Bronchial epithelial cell (primary cell): Measurements from ENCODE around the gene FAM234B. TPM values are rescaled to one million over a fixed set of nuclear protein-coding genes. Genes with fewer than 3 reads are reported as not detected.
"Not testable (repeated sequence)": the region's sequence is repeated elsewhere in the genome, so short reads cannot be mapped to it uniquely, and the experiment has no call there.

Experiments
- DNase-seq: peaks from one replicate; pipeline ENCODE4 v3.0.0-alpha.2; 2010; ENCODE audit warnings: low read depth
- FAIRE-seq: peaks from 2 replicates; lab custom pipeline; 2011; peaks lifted over from hg19 to GRCh38; lab: Jason Lieb, UNC
- H3K27me3 ChIP-seq: 2 replicates; pipeline ENCODE4 v1.5.1; 2011; ENCODE audit warnings: low read length; ENCODE audit not compliant: control insufficient read depth, insufficient read depth
- H3K36me3 ChIP-seq: 2 replicates; pipeline ENCODE4 v1.5.1; 2011; ENCODE audit warnings: low read length; ENCODE audit not compliant: control insufficient read depth, insufficient read depth
- H3K4me3 ChIP-seq: 2 replicates; pipeline ENCODE4 v1.5.1; 2011; ENCODE audit warnings: mild to moderate bottlenecking, low read depth, low read length, control low read depth
- total RNA-seq: library from RNA; depleted of rRNA; stranded (reverse); fragments of >200 nt; gene quantifications from 2 replicates; pipeline ENCODE4 v1.2.1, GENCODE V29; 2014
- TF ChIP-seq, protein P1 (sequence below): IDR thresholded peaks from 2 replicates; pipeline ENCODE4 v1.5.1; 2011; ENCODE audit warnings: mild to moderate bottlenecking, moderate library complexity, low read length, control low read depth, inconsistent platforms; ENCODE audit not compliant: insufficient read depth, severe bottlenecking

Gene FAM234B
- total RNA-seq, 1 donor from 2014 or later = 2.4 TPM

DNA sequence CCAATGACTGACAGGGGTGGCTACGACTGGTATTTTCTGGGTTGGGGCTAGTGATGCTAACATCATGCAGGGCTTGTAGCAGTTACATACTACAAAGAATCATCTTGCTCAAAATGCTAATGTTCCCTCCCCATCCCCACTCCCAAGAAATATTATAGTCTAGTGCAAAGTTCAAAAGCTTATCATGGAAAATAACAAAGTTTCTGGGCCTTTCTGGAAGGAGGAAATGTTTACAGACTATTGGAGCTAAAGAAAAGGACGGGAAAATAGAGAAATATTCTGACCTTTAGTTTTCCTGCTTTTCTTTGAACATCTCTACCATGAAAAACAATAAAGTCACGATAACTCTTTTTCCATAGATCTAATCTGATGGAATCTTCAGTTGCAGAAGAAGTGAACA is 36.1 kb downstream of the FAM234B start:
- Histone ChIP-seq H3K4me3 (no peak overlapping the region), H3K36me3 (no peaks in the 10 kb centered on the region), H3K27me3 (no peaks in the 10 kb centered on the region)
- TF ChIP-seq, protein P1, sequence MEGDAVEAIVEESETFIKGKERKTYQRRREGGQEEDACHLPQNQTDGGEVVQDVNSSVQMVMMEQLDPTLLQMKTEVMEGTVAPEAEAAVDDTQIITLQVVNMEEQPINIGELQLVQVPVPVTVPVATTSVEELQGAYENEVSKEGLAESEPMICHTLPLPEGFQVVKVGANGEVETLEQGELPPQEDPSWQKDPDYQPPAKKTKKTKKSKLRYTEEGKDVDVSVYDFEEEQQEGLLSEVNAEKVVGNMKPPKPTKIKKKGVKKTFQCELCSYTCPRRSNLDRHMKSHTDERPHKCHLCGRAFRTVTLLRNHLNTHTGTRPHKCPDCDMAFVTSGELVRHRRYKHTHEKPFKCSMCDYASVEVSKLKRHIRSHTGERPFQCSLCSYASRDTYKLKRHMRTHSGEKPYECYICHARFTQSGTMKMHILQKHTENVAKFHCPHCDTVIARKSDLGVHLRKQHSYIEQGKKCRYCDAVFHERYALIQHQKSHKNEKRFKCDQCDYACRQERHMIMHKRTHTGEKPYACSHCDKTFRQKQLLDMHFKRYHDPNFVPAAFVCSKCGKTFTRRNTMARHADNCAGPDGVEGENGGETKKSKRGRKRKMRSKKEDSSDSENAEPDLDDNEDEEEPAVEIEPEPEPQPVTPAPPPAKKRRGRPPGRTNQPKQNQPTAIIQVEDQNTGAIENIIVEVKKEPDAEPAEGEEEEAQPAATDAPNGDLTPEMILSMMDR = no peak
- DNase-seq (no peak), FAIRE-seq (no peak)

DNA sequence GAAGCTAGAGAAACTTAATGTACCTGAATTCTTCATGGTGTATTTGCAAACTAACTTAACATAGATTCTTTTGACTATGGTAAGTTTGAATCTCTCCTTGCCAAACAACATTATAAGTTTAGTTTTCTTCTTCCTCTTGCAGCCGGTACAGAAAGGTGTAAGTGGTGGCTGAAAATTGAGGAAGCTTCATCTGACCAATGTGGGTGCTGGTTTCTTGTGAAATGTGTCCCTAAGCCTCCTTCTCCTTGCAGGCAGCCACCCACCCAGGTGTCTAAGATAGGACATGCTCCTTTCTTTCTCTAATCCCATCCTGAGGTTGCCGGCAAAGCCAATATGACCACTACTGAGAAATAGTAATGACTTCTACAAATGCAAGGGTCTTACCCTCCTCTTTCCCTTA is 38.7 kb downstream of the FAM234B start:
- H3K27me3 ChIP-seq = no peaks in the 10 kb centered on the region
- DNase-seq = no peak
- no peak overlapping the region for H3K4me3 ChIP-seq
- no peak for FAIRE-seq
- no peaks in the 10 kb centered on the region for H3K36me3 ChIP-seq
- TF ChIP-seq, protein P1 = no peak

DNA sequence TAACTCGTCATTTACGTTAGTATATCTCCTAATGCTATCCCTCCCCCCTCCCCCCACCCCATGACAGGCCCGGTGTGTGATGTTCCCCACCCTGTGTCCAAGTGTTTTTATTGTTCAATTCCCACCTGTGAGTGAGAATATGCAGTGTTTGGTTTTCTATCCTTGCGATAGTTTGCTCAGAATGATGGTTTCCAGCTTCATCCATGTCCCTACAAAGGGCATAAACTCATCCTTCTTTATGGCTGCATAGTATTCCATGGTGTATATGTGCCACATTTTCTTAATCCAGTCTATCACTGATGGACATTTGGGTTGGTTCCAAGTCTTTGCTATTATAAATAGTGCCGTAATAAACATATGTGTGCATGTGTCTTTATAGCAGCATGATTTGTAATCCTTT is 39.5 kb downstream of the FAM234B start:
- not testable (repeated sequence) for DNase-seq, H3K36me3 ChIP-seq, FAIRE-seq, H3K27me3 ChIP-seq, H3K4me3 ChIP-seq

DNA sequence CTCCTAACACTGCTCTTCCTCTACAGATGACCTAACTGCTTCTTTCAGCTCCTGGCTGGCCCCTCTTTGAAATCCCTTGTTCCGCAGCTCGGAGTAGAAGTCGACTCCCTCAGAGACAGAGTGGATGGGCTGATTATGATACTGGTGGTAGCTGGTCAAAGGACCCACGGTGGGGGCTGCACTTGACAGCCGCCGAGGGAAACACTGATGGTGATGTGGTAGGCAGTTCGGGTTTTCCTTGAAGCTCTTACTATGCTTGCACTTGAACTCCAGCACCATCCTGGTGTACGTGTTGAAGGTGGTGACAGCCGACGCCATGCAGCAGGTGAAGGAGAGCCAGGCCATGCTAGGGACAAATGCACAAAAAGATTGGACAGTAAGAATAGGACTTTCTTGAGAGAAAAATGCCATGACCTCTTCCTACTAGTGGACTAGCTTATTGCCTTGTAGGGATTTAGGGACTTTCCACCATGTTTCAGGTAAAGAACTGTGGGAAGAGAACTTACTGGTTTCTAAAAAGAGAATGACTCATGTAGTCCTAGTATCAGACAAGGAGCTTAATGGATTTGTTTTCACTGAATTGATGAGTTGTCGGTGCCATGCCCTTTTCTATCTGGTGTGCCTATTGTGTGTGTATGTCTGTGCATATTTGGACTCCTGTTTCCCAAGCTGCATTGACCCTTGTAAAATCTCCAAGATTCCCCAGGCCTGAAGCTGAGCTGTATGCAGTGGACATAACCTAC is 40.9 kb downstream of the FAM234B start:
- H3K4me3 ChIP-seq = no peak overlapping the region
- H3K36me3 ChIP-seq = no peaks in the 10 kb centered on the region
- H3K27me3 ChIP-seq = no peaks in the 10 kb centered on the region
- TF ChIP-seq, protein P1 = no peak
- DNase-seq = peak; percentile 60
- no peak for FAIRE-seq

DNA sequence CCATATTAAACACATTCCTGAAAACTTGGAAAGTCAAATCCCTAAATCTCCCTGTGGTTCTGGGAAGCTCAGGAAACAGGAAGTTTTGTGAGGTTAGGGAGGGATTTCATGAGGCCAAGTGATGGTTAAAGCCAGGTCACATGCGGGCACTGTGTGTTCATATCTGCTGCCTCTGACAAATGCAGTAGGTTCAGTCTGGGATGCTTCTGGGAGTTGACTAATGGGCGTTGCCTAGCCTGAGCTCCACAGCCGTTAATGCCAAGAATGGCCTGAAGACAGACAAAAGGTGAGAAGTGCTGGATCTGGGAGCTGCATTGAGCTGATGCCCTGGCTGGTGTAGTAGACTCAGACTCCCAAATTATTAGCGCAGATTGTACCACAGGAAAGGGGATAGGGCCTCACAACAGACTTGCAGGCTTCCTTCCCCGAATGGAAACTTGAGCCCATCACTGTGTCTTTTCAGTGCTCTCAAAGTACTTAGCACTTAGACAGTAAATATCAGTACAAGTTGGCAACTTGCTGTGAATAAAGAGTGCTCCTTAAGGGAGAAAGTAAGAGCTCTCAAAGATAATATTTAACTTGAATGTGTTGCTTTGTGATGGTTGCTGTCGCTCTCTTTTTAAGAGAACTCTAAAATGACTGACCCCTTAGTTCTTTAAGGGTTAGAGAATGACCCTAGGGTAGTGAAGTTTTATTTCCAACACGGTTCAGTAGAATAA is 41.9 kb downstream of the FAM234B start:
- TF ChIP-seq, protein P1 = no peak
- Histone ChIP-seq H3K4me3 (no peak overlapping the region), H3K27me3 (no peaks in the 10 kb centered on the region), H3K36me3 (no peaks in the 10 kb centered on the region)
- DNase-seq (no peak), FAIRE-seq (peak; percentile 58)

DNA sequence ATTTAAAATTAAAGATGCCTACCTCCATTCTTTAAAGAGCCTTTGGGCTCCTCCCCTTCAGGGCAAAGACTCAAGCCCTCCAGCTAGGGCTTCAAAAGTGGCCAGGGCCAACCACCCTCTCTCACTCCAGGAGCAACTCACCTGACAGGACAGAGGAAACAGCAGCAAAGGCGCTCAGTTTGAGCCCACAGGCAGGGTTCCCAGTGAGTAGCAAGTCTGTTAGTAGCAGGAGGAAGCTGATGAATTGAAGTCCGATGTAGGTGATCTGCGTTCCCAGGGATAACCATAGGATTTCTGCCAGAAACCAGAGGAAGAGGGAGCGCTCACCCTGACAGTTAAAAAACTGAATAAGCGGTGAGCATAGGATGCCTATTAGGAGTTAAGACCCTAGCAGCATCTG is 43.6 kb downstream of the FAM234B start:
- TF ChIP-seq, protein P1 = no peak
- no peaks in the 10 kb centered on the region for H3K27me3 ChIP-seq
- FAIRE-seq (no peak), DNase-seq (no peak)
- H3K4me3 ChIP-seq = no peak overlapping the region
- no peaks in the 10 kb centered on the region for H3K36me3 ChIP-seq
